ENCODE results near the gene TMEM178B. TPM values are rescaled to one million over a fixed set of nuclear protein-coding genes. Genes with fewer than 3 reads are reported as not detected.

Gene TMEM178B
- total RNA-seq, 1 experiment from 2014 or later, result not detected

- H3K4me3 Mint-ChIP-seq (ENCODE audit: unreplicated experiment), result no peak overlapping the region
- H3K4me1 Mint-ChIP-seq (ENCODE audit: insufficient read depth, unreplicated experiment), result no peaks in the 10 kb centered on the region
- no peak for TF ChIP-seq CTCF (IDR thresholded peaks at IDR 0.05; ENCODE audit: unreplicated experiment)
- no peak for DNase-seq (ENCODE audit: unreplicated experiment)
- H3K27ac Mint-ChIP-seq (ENCODE audit: low read depth, unreplicated experiment), result no peak overlapping the region
- intact Hi-C loops (cut with micrococcal nuclease), result no loop called here
- ChIA-PET POLR2A (no interaction called here), CTCF (interaction anchor here (0.6 kb wide), 1 partner anchor 779 kb away, joined by 3 read pairs; no protein-coding TSS in a partner anchor)
- H3K9me3 Mint-ChIP-seq (ENCODE audit: unreplicated experiment), result peaks cover 24% of the 10 kb centered on the region
- no peaks in the 10 kb centered on the region for H3K27me3 Mint-ChIP-seq (ENCODE audit: insufficient read depth, unreplicated experiment)
- H3K36me3 Mint-ChIP-seq (ENCODE audit: insufficient read depth, unreplicated experiment), result no peaks in the 10 kb centered on the region
- BruUV-seq (replicated peaks), result no TSS peak
Observed at GRCh38 chr7:141198194-141198958, 124.5 kb downstream of the TMEM178B start.

GRCh38 chr7:141200191-141201108 is 126.6 kb downstream of the TMEM178B start:
- BruUV-seq (replicated peaks), result no TSS peak
- no peak overlapping the region for H3K4me3 Mint-ChIP-seq (ENCODE audit: unreplicated experiment)
- POLR2A ChIA-PET, result no interaction called here

GRCh38 chr7:141201145-141201885 is 127.5 kb downstream of the TMEM178B start:
- no TSS peak for BruUV-seq (replicated peaks)
- H3K4me3 Mint-ChIP-seq (ENCODE audit: unreplicated experiment), result no peak overlapping the region
- CTCF ChIA-PET, result no interaction called here

More at GRCh38 chr7:141200191-141201108, 126.6 kb downstream of the TMEM178B start:
- CTCF ChIA-PET, result interaction anchor here (0.6 kb wide), 1 partner anchor 106 kb away, joined by 8 read pairs; no protein-coding TSS in a partner anchor
- H3K4me1 Mint-ChIP-seq (ENCODE audit: insufficient read depth, unreplicated experiment), result no peaks in the 10 kb centered on the region
- TF ChIP-seq CTCF (IDR thresholded peaks at IDR 0.05; ENCODE audit: unreplicated experiment), result no peak
- no peaks in the 10 kb centered on the region for H3K36me3 Mint-ChIP-seq (ENCODE audit: insufficient read depth, unreplicated experiment)
- no peaks in the 10 kb centered on the region for H3K27me3 Mint-ChIP-seq (ENCODE audit: insufficient read depth, unreplicated experiment)
- peaks cover 24% of the 10 kb centered on the region for H3K9me3 Mint-ChIP-seq (ENCODE audit: unreplicated experiment)
- DNase-seq (ENCODE audit: unreplicated experiment), result no peak
- intact Hi-C loops (cut with micrococcal nuclease), result no loop called here
- no peak overlapping the region for H3K27ac Mint-ChIP-seq (ENCODE audit: low read depth, unreplicated experiment)

More at GRCh38 chr7:141201145-141201885, 127.5 kb downstream of the TMEM178B start:
- Mint-ChIP-seq H3K27ac (ENCODE audit: low read depth, unreplicated experiment) (no peak overlapping the region), H3K9me3 (ENCODE audit: unreplicated experiment) (peaks cover 24% of the 10 kb centered on the region), H3K4me1 (ENCODE audit: insufficient read depth, unreplicated experiment) (no peaks in the 10 kb centered on the region), H3K36me3 (ENCODE audit: insufficient read depth, unreplicated experiment) (no peaks in the 10 kb centered on the region), H3K27me3 (ENCODE audit: insufficient read depth, unreplicated experiment) (no peaks in the 10 kb centered on the region)
- TF ChIP-seq CTCF (IDR thresholded peaks at IDR 0.05; ENCODE audit: unreplicated experiment), result no peak
- DNase-seq (ENCODE audit: unreplicated experiment), result no peak
- intact Hi-C loops (cut with micrococcal nuclease), result no loop called here
- POLR2A ChIA-PET, result no interaction called here
